Mesenchymal stem cell (in vitro differentiated cells and primary cell): ENCODE measurements around the gene HHIPL1.

Experiments used
- DNase-seq: peaks from one replicate; pipeline ENCODE4 v3.0.0-alpha.2; 2013
- H2AFZ ChIP-seq: one replicate; pipeline ENCODE4 v1.6.1; 2013; ENCODE audit warnings: low read depth, mild to moderate bottlenecking, control low read depth, inconsistent platforms, low read length, moderate library complexity
- H2AK5ac ChIP-seq: 2 replicates; pipeline ENCODE4 v1.6.1; 2013; ENCODE audit warnings: low read length, moderate library complexity, mild to moderate bottlenecking, inconsistent platforms; ENCODE audit not compliant: severe bottlenecking
- H2BK120ac ChIP-seq: one replicate; pipeline ENCODE4 v1.6.1; 2013; ENCODE audit warnings: low read depth, mild to moderate bottlenecking, inconsistent platforms, low read length, moderate library complexity
- H2BK12ac ChIP-seq, 2 experiments: one replicate each; pipeline ENCODE4 v1.6.1; 2013; ENCODE audit warnings: inconsistent platforms in 2 of 2, low read length in 2 of 2, mild to moderate bottlenecking in 2 of 2, moderate library complexity in 2 of 2, control low read depth in 1 of 2
- H2BK15ac ChIP-seq: one replicate; pipeline ENCODE4 v1.6.1; 2013; ENCODE audit warnings: mild to moderate bottlenecking, low read depth, inconsistent platforms; ENCODE audit not compliant: poor library complexity, severe bottlenecking
- H2BK5ac ChIP-seq: 2 replicates; pipeline ENCODE4 v1.6.1; 2013; ENCODE audit warnings: low read depth, mild to moderate bottlenecking, low read length, control low read depth, inconsistent platforms; ENCODE audit not compliant: poor library complexity, severe bottlenecking
- H3K14ac ChIP-seq, 2 experiments: one replicate each; pipeline ENCODE4 v1.6.1; 2013; ENCODE audit warnings: inconsistent platforms in 2 of 2, low read length in 2 of 2, control low read depth in 1 of 2, mild to moderate bottlenecking in 1 of 2, moderate library complexity in 1 of 2
- H3K18ac ChIP-seq, 2 experiments: one replicate each; pipeline ENCODE4 v1.6.1; 2013; ENCODE audit warnings: inconsistent platforms in 2 of 2, low read length in 2 of 2, control low read depth in 1 of 2, low read depth in 1 of 2, mild to moderate bottlenecking in 1 of 2
- H3K23ac ChIP-seq, 2 experiments: one replicate each; pipeline ENCODE4 v1.6.1; 2013; ENCODE audit warnings: inconsistent platforms in 2 of 2, low read length in 2 of 2, mild to moderate bottlenecking in 2 of 2, moderate library complexity in 2 of 2, control low read depth in 1 of 2
- H3K27ac ChIP-seq: 2 replicates; pipeline ENCODE4 v1.5.1; 2013; ENCODE audit warnings: mild to moderate bottlenecking, moderate library complexity, low read length, control low read depth, inconsistent platforms; ENCODE audit not compliant: poor library complexity, severe bottlenecking
- H3K27me3 ChIP-seq, 2 experiments: 2 replicates each; pipeline versions ENCODE4 v1.6.1 to v1.7.0; 2013; ENCODE audit warnings: low read length in 2 of 2, mild to moderate bottlenecking in 2 of 2, moderate library complexity in 2 of 2, control low read depth in 1 of 2, inconsistent platforms in 1 of 2; ENCODE audit not compliant: control insufficient read depth in 1 of 2, insufficient read depth in 1 of 2
- H3K36me3 ChIP-seq, 2 experiments: 2 replicates each; pipeline versions ENCODE4 v1.6.1 to v1.7.0; 2013; ENCODE audit warnings: low read length in 2 of 2, control low read depth in 1 of 2, inconsistent platforms in 1 of 2, low read depth in 1 of 2, mild to moderate bottlenecking in 1 of 2; ENCODE audit not compliant: insufficient read depth in 2 of 2, control insufficient read depth in 1 of 2
- H3K4ac ChIP-seq, 2 experiments: one replicate each; pipeline ENCODE4 v1.6.1; 2013; ENCODE audit warnings: inconsistent platforms in 2 of 2, low read length in 2 of 2, mild to moderate bottlenecking in 2 of 2, moderate library complexity in 2 of 2, control low read depth in 1 of 2, low read depth in 1 of 2
- H3K4me1 ChIP-seq: 2 replicates; pipeline ENCODE4 v1.6.1; 2013; ENCODE audit warnings: low read depth, low read length, control low read depth; ENCODE audit not compliant: control insufficient read depth, insufficient read depth
- H3K4me2 ChIP-seq: 2 replicates; pipeline ENCODE4 v1.6.1; 2013; ENCODE audit warnings: low read length, mild to moderate bottlenecking, inconsistent platforms; ENCODE audit not compliant: poor library complexity, severe bottlenecking
- H3K4me3 ChIP-seq, 2 experiments: 2 replicates each; pipeline versions ENCODE4 v1.5.1 to v1.7.0; 2013; ENCODE audit warnings: low read length in 2 of 2, mild to moderate bottlenecking in 2 of 2, control low read depth in 1 of 2, low read depth in 1 of 2; ENCODE audit not compliant: insufficient read depth in 1 of 2
- H3K79me1 ChIP-seq: replicated peaks from 2 replicates; pipeline ENCODE4 v1.6.1; 2013; ENCODE audit warnings: mild to moderate bottlenecking, control low read depth, low read length, inconsistent platforms; ENCODE audit not compliant: poor library complexity, severe bottlenecking
- H3K9ac ChIP-seq: 2 replicates; pipeline ENCODE4 v1.7.0; 2013; ENCODE audit warnings: mild to moderate bottlenecking, low read length, moderate library complexity
- H3K9me3 ChIP-seq: 2 replicates; pipeline ENCODE4 v1.7.0; 2013; ENCODE audit warnings: mild to moderate bottlenecking, low read length; ENCODE audit not compliant: control insufficient read depth
- H4K8ac ChIP-seq: one replicate; pipeline ENCODE4 v1.6.1; 2013; ENCODE audit warnings: inconsistent platforms, mild to moderate bottlenecking, low read length, moderate library complexity
- H4K91ac ChIP-seq: one replicate; pipeline ENCODE4 v1.6.1; 2013; ENCODE audit warnings: mild to moderate bottlenecking, low read length, inconsistent platforms
- WGBS: methylation state at CpG from one replicate; pipeline ENCODE4 v1.1.7; 2013; ENCODE audit warnings: mixed read lengths; 5-methylcytosine and 5-hydroxymethylcytosine counted together

The HHIPL1 gene

DNA sequence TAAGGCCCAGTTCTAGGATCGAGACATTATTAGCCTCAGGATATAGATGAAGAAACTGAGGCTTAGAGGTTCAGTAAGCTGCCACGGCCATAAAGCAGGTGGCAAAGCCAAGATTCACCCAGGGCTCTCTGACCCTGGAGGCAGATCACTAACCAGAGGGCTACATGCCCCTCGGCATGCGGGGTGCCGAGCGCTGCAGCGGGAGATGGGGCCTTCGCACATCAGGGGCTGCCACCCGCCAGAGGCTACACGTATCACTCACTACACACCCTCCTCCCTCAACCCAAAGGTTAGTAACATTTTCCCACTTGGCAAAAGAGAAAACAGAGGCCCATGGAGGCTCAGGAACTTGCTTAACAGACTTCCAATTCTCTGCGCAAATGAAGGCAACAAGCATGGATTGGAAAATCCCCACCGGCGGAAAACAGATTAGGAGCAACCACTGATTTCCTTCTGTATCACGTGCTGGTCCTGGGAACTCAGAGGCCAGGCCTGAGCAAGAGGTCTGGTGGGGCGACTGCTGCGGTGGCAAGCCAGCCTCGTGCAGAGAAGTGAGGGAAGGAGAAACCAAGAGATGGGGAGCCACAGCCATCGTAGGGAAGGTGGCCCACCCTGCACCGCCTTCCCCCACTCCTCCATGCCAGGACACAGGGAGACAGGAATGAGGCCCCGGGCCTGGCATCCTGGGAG lies 46.9 kb upstream of the HHIPL1 start:
- Histone ChIP-seq H3K9me3 (no peaks in the 10 kb centered on the region), H4K91ac (no peak overlapping the region), H3K36me3 (peaks cover 0 to 3% of the 10 kb centered on the region in 2 experiments), H2BK12ac (no peak overlapping the region), H2BK120ac (no peak overlapping the region), H3K79me1 (peaks cover 19% of the 10 kb centered on the region), H3K4me1 (peaks cover 25% of the 10 kb centered on the region), H3K4me2 (no peak overlapping the region), H3K18ac (no peak overlapping the region), H2AFZ (no peak overlapping the region), H3K27me3 (peaks cover 14 to 66% of the 10 kb centered on the region in 2 experiments), H3K9ac (no peak overlapping the region), H3K14ac (no peak overlapping the region), H2BK5ac (no peak overlapping the region), H4K8ac (no peak overlapping the region), H2AK5ac (no peak overlapping the region), H3K4me3 (no peak overlapping the region), H3K27ac (no peak overlapping the region), H3K4ac (no peak overlapping the region), H3K23ac (no peak overlapping the region), H2BK15ac (no peak overlapping the region)
- no peak for DNase-seq
- 93% methylated on average over 18 of the region's 20 CpGs for WGBS

DNA sequence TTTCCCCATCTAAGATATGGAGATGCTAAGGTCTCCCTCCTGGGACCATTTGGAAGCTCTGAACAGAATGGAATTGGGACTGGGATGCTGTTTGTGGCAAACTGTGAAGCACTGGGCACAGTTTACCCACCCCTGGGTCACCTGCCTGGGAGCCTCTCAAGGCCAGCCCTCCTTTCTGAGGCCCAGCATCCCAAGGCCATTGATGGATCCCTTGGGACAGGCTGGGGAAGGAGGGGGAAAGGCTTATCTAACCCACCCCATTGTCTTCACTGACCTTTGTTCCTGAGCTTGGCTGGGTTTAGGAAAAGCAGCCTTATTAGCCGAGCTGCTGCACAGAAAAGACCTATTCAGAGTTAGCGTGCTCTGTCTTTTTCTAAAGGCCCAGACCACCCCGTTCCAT lies 46.2 kb upstream of the HHIPL1 start:
- no peak overlapping the region for H3K27ac ChIP-seq
- H3K4me2 ChIP-seq = no peak overlapping the region
- peaks cover 0 to 7% of the 10 kb centered on the region in 2 experiments for H3K36me3 ChIP-seq
- no peak overlapping the region for H3K14ac ChIP-seq
- no peak overlapping the region for H2AFZ ChIP-seq
- H3K79me1 ChIP-seq = peaks cover 19% of the 10 kb centered on the region
- no peak overlapping the region for H3K4me3 ChIP-seq
- H3K9me3 ChIP-seq = no peaks in the 10 kb centered on the region
- peaks cover 32% of the 10 kb centered on the region for H3K4me1 ChIP-seq
- H2BK15ac ChIP-seq = no peak overlapping the region
- DNase-seq = no peak
- no peak overlapping the region for H2AK5ac ChIP-seq
- 95% methylated on average over 3 of the region's 3 CpGs for WGBS
- no peak overlapping the region for H2BK12ac ChIP-seq
- H2BK120ac ChIP-seq = no peak overlapping the region
- H3K9ac ChIP-seq = no peak overlapping the region
- H4K91ac ChIP-seq = no peak overlapping the region
- H3K4ac ChIP-seq = no peak overlapping the region
- no peak overlapping the region for H3K18ac ChIP-seq
- no peak overlapping the region for H3K23ac ChIP-seq
- H2BK5ac ChIP-seq = no peak overlapping the region
- H3K27me3 ChIP-seq = peaks cover 14 to 66% of the 10 kb centered on the region in 2 experiments
- no peak overlapping the region for H4K8ac ChIP-seq

DNA sequence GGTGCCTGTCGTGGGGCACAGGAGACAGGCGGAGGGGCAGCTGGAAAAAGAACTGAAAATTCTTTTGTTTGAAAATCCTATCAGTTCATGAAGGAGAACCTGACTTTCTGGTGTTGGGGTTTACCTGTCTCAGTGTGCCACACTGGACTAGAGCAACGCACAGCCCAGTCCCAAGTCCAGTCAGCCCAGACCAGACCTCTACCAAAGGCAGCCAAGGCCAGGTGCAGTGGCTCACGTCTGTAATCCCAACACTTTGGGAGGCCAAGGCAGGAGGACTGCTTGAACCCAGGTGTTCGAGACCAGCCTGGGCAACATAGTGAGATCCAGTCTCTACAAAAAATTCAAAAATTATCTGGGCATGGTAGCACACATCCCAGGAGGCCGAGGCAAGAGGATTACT lies 45.5 kb upstream of the HHIPL1 start:
- no peak overlapping the region for H2AFZ ChIP-seq
- no peak overlapping the region for H3K23ac ChIP-seq
- no peak overlapping the region for H3K4ac ChIP-seq
- no peak overlapping the region for H3K9ac ChIP-seq
- no peak overlapping the region for H2BK5ac ChIP-seq
- peaks cover 19% of the 10 kb centered on the region for H3K79me1 ChIP-seq
- H3K4me3 ChIP-seq = no peak overlapping the region
- H2BK15ac ChIP-seq = no peak overlapping the region
- H2BK12ac ChIP-seq = no peak overlapping the region
- H3K4me2 ChIP-seq = no peak overlapping the region
- peaks cover 32% of the 10 kb centered on the region for H3K4me1 ChIP-seq
- no peaks in the 10 kb centered on the region for H3K9me3 ChIP-seq
- H3K27ac ChIP-seq = no peak overlapping the region
- no peak overlapping the region for H4K8ac ChIP-seq
- H2AK5ac ChIP-seq = no peak overlapping the region
- H4K91ac ChIP-seq = no peak overlapping the region
- no peak for DNase-seq
- peaks cover 0 to 7% of the 10 kb centered on the region in 2 experiments for H3K36me3 ChIP-seq
- H3K18ac ChIP-seq = no peak overlapping the region
- no peak overlapping the region for H3K14ac ChIP-seq
- H3K27me3 ChIP-seq = peaks cover 14 to 61% of the 10 kb centered on the region in 2 experiments
- no peak overlapping the region for H2BK120ac ChIP-seq
- WGBS = 98% methylated on average over 5 of the region's 6 CpGs

DNA sequence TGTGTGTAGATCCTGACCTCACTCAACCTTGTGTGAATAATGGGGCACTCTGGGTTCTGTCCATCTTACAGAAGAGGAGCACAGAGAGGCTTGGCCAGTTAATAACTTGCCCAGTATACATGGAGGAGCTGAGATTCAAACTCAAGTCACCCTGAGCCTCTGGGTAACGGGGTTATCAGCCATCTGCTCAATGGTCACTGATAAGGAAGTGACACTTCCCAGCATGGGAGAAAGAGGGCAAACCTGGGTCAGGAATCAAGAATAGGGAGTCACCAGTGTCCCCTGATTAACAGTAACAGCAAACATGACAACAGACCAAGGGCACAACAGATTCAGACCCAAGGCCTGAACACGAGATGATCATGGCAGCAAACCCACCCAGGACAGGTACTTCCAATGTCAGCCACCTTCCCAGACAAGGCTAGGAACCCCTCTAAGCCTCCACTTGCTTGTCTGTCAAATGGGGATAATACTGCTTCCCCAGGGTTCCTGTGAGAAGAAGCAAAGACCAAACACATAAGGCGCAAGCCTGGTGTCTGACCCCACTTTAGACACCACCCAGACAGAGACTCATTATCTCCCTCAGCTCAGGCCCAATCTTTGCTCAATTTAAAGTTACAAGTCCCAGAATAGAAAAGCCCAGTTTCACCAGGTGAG lies 44.6 kb upstream of the HHIPL1 start:
- H3K14ac ChIP-seq = no peak overlapping the region
- 93% methylated on average over 3 of the region's 3 CpGs for WGBS
- H3K9me3 ChIP-seq = no peaks in the 10 kb centered on the region
- H3K36me3 ChIP-seq = peaks cover 0 to 7% of the 10 kb centered on the region in 2 experiments
- H2AK5ac ChIP-seq = no peak overlapping the region
- no peak overlapping the region for H3K4me3 ChIP-seq
- no peak overlapping the region for H2BK5ac ChIP-seq
- no peak for DNase-seq
- H2BK120ac ChIP-seq = no peak overlapping the region
- no peak overlapping the region for H3K23ac ChIP-seq
- no peak overlapping the region for H2BK15ac ChIP-seq
- H3K4me2 ChIP-seq = no peak overlapping the region
- peaks cover 14 to 60% of the 10 kb centered on the region in 2 experiments for H3K27me3 ChIP-seq
- H3K27ac ChIP-seq = no peak overlapping the region
- no peak overlapping the region for H4K8ac ChIP-seq
- H2AFZ ChIP-seq = no peak overlapping the region
- H3K18ac ChIP-seq = no peak overlapping the region
- H2BK12ac ChIP-seq = no peak overlapping the region
- H3K4me1 ChIP-seq = peaks cover 35% of the 10 kb centered on the region
- H3K9ac ChIP-seq = no peak overlapping the region
- H4K91ac ChIP-seq = no peak overlapping the region
- H3K4ac ChIP-seq = no peak overlapping the region
- peaks cover 16% of the 10 kb centered on the region for H3K79me1 ChIP-seq
